Muscle of leg (tissue), 16 donors: ENCODE measurements around the gene GPR42. TPM values are rescaled to one million over a fixed set of nuclear protein-coding genes. Genes with fewer than 3 reads are reported as not detected.

Source experiments
- DNase-seq: peaks from one replicate; pipeline ENCODE4 v3.0.0; 2013
- H3K27ac ChIP-seq: one replicate; pipeline ENCODE4 v1.5.1; 2013; ENCODE audit warnings: mild to moderate bottlenecking, low read length, control low read depth
- H3K27me3 ChIP-seq: one replicate; pipeline ENCODE4 v1.6.1; 2013; ENCODE audit warnings: low read length; ENCODE audit not compliant: control insufficient read depth, insufficient read depth
- H3K36me3 ChIP-seq: one replicate; pipeline ENCODE4 v1.6.1; 2013; ENCODE audit warnings: low read length; ENCODE audit not compliant: control insufficient read depth, insufficient read depth
- H3K4me1 ChIP-seq: one replicate; pipeline ENCODE4 v1.6.1; 2013; ENCODE audit warnings: low read length; ENCODE audit not compliant: control insufficient read depth, insufficient read depth
- H3K4me3 ChIP-seq: one replicate; pipeline ENCODE4 v1.5.1; 2013; ENCODE audit warnings: low read length, control low read depth
- H3K9me3 ChIP-seq: replicated peaks from 2 replicates; pipeline ENCODE4 v1.6.1; 2013; ENCODE audit warnings: low read depth, low read length; ENCODE audit not compliant: control insufficient read depth
- WGBS: methylation state at CpG from one replicate; pipeline ENCODE4 v1.1.5; 2013; ENCODE audit warnings: missing lambda C conversion rate; ENCODE audit not compliant: insufficient coverage; 5-methylcytosine and 5-hydroxymethylcytosine counted together
- long read RNA-seq, 11 donors: transcript quantifications; one replicate each; lab custom pipeline, GENCODE V29; 2026
- polyA plus RNA-seq, 8 donors: library from polyadenylated mRNA; unstranded; fragments of 120-200 nt; gene quantifications; one replicate each; pipeline versions ENCODE4 v1.2.1 to v1.2.3, GENCODE V29; 2013; ENCODE audit warnings: inconsistent platforms in 1 of 8, low replicate concordance in 1 of 8; ENCODE audit not compliant: insufficient read length in 8 of 8, insufficient read depth in 1 of 8
- total RNA-seq: library from RNA; stranded (reverse); fragments of 120-200 nt; gene quantifications from one replicate; pipeline ENCODE4 v1.2.4, GENCODE V29; 2013

Gene GPR42, protein sequence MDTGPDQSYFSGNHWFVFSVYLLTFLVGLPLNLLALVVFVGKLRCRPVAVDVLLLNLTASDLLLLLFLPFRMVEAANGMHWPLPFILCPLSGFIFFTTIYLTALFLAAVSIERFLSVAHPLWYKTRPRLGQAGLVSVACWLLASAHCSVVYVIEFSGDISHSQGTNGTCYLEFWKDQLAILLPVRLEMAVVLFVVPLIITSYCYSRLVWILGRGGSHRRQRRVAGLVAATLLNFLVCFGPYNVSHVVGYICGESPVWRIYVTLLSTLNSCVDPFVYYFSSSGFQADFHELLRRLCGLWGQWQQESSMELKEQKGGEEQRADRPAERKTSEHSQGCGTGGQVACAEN
- total RNA-seq: not detected
- polyA plus RNA-seq: under 1 TPM in 1 of 8 donors, not detected in 7; 0.15 TPM
- long read RNA-seq, donor 1: 0 reads
- long read RNA-seq, donor 2: 0 reads
- long read RNA-seq, donor 3: 0 reads
- long read RNA-seq, donor 4: 0 reads
- long read RNA-seq, donor 5: 0 reads
- long read RNA-seq, donor 6: 0 reads
- long read RNA-seq, donor 7: 0 reads
- long read RNA-seq, donor 8: 0 reads
- long read RNA-seq, donor 9: 0 reads
- long read RNA-seq, donor 10: 0 reads
- long read RNA-seq, donor 11: 0 reads

DNA sequence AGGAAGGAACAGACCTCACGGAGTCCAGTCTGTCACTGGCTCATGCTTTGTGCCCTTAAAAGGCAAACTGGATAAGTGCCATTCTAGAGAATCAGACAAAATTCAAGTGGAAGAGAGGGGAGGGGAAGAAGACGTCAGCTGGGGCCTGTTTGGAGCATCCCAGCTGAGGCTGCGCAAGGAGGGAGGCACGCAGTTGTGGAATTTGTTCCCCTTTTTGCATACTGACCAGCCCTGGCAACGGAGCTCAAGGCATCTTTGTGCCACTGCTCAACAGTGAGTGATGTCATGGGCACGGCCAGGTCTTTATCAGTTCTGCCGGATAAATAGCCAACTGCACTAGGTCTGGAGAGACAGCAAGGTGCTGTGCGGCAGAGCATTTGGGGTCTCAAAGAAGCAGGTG lies at the start of gene GPR42:
GPR42 (plus strand) TSS at position 347 of the 400 bp plus-strand sequence. CDS start 292 bp downstream, outside the sequence.
- Histone ChIP-seq H3K27me3 (peaks cover under 1% of the 10 kb centered on the region), H3K9me3 (peaks cover 2% of the 10 kb centered on the region), H3K4me3 (no peak within 1 kb of the TSS), H3K36me3 (no peaks in the 10 kb centered on the region), H3K4me1 (no peaks in the 10 kb centered on the region), H3K27ac (no peak within 1 kb of the TSS)
- no CpG with 5 or more reads among the region's 8 CpGs for WGBS
- no peak for DNase-seq

DNA sequence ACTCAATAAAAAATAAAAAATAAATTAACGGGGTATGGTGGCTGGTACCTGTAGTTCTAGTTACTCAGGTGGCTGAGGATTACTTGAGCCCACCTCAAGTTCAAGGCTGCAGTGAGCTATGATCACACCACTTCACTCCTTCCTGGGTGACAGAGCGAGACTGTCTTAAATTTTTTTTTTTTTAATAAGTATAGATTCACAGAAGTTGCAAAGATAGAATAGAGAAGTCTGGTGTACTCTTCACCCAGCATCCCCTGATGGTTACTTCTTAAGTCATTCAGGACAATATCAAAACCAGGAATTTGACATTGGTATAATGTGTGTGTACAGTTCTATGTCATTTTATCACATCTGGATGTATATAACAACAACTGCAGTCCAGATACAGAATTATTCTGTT lies 49.6 kb upstream of the GPR42 start:
- no peak for DNase-seq
- Histone ChIP-seq H3K36me3 (no peaks in the 10 kb centered on the region), H3K4me1 (peaks cover 8% of the 10 kb centered on the region), H3K9me3 (peaks cover 3% of the 10 kb centered on the region), H3K4me3 (no peak overlapping the region), H3K27me3 (no peaks in the 10 kb centered on the region), H3K27ac (no peak overlapping the region)
- no CpG with 5 or more reads among the region's 2 CpGs for WGBS

DNA sequence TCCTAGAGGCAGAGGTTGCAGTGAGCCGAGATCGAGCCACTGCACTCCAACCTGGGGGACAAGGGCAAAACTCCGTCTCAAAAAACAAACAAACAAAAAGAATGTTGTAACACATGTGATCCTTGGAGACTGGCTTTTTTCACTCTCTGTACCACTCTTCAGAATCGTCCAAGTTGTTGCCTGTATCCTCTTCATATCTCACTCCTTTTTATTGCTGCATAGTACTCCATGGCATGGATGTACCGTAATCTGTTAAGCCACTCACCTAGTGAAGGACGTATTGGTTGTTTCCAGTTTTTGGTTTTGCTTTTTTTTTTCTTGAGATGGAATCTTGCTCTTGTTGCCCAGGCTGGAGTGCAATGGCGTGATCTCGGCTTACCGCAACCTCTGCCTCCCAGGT lies 48.9 kb upstream of the GPR42 start:
- Histone ChIP-seq H3K4me3 (no peak overlapping the region), H3K27me3 (peaks cover 3% of the 10 kb centered on the region), H3K9me3 (peaks cover 3% of the 10 kb centered on the region), H3K4me1 (peaks cover 8% of the 10 kb centered on the region), H3K27ac (no peak overlapping the region), H3K36me3 (no peaks in the 10 kb centered on the region)
- WGBS: 92% methylated on average over 4 of the region's 9 CpGs
- DNase-seq: no peak

GRCh38 chr19:35327642-35328041 lies 43.2 kb upstream of the GPR42 start:
- Histone ChIP-seq H3K27ac (no peak overlapping the region), H3K4me1 (no peaks in the 10 kb centered on the region), H3K4me3 (no peak overlapping the region), H3K36me3 (no peaks in the 10 kb centered on the region), H3K9me3 (no peaks in the 10 kb centered on the region), H3K27me3 (peaks cover 4% of the 10 kb centered on the region)
- DNase-seq: no peak
- WGBS: no CpG with 5 or more reads among the region's 4 CpGs

GRCh38 chr19:35328851-35329285 lies 42.0 kb upstream of the GPR42 start, which contains the start of gene CD22:
Gene CD22, plus strand, starts transcription at chr19:35329187. Its CDS starts 2,854 bp downstream, at chr19:35332041.
- H3K4me3 ChIP-seq: no peak within 1 kb of the TSS
- H3K27ac ChIP-seq: no peak within 1 kb of the TSS
- no peak for DNase-seq
- no peaks in the 10 kb centered on the region for H3K4me1 ChIP-seq
- H3K27me3 ChIP-seq: peaks cover 4% of the 10 kb centered on the region
- 57% methylated on average over 4 of the region's 12 CpGs for WGBS
- H3K9me3 ChIP-seq: no peaks in the 10 kb centered on the region
- H3K36me3 ChIP-seq: no peaks in the 10 kb centered on the region

DNA sequence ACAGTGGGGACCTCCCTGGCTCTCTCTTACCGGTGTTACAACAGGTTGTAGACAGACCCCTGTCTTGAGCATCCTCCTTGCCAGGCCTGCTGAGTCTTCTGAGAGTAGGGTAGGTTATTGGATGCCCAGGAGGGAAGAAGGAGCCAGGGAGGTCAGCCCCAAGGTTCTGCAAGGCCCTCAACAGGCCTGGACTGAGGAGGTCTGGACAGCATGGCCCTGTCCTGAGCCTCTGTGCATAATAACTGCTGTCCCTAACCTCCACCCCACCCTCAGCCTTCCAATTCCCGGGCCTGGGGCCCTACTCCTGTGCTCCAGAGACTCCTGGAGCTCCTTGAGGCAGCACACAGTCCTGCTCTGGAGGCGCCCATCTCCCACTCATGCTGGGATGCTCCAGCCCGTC lies 41.5 kb upstream of the GPR42 start:
- peaks cover 4% of the 10 kb centered on the region for H3K27me3 ChIP-seq
- H3K27ac ChIP-seq: no peak overlapping the region
- no peaks in the 10 kb centered on the region for H3K36me3 ChIP-seq
- no peak for DNase-seq
- no peaks in the 10 kb centered on the region for H3K4me1 ChIP-seq
- no peak overlapping the region for H3K4me3 ChIP-seq
- no peaks in the 10 kb centered on the region for H3K9me3 ChIP-seq
- 48% methylated on average over 2 of the region's 4 CpGs for WGBS

GRCh38 chr19:35330475-35330874 lies 40.4 kb upstream of the GPR42 start:
- no CpG with 5 or more reads among the region's 7 CpGs for WGBS
- no peak overlapping the region for H3K27ac ChIP-seq
- peaks cover 4% of the 10 kb centered on the region for H3K27me3 ChIP-seq

DNA sequence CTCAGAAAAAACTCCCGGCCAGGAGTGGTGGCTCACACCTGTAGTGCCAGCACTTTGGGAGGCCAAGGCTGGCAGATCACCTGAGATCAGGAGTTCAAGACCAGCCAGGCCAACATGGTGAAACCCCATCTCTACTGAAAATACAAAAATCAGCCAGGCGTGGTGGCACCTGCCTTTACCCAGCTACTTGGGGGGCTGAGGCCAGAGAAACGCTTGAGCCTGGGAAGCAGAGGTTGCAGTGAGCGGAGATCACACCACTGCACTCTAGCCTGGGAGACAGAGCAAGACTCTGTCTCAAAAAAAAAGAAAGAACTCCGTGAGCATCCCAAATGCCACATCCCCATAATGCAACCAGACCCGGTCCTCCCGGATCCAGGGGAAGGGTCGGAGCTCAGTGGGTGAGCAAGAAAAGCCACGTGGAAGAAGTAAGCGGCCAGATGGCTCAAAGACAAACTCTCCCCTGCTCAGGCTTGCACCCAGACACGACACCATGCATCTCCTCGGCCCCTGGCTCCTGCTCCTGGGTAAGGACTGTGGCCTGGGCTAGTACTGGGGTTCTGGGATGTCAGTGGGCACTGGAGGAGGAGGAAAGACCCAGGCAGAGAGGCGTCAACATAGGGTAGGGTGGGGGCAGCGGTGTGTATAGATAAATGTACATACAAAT lies 39.2 kb upstream of the GPR42 start:
- no peak overlapping the region for H3K4me3 ChIP-seq
- WGBS: 90% methylated on average over 4 of the region's 14 CpGs
- no peaks in the 10 kb centered on the region for H3K36me3 ChIP-seq
- no peak for DNase-seq
- H3K27ac ChIP-seq: no peak overlapping the region
- no peaks in the 10 kb centered on the region for H3K4me1 ChIP-seq
- H3K9me3 ChIP-seq: no peaks in the 10 kb centered on the region
- peaks cover 4% of the 10 kb centered on the region for H3K27me3 ChIP-seq

More at GRCh38 chr19:35330475-35330874, 40.4 kb upstream of the GPR42 start:
- no peaks in the 10 kb centered on the region for H3K9me3 ChIP-seq
- no peak for DNase-seq
- H3K4me3 ChIP-seq: no peak overlapping the region
- H3K4me1 ChIP-seq: no peaks in the 10 kb centered on the region
- H3K36me3 ChIP-seq: no peaks in the 10 kb centered on the region

GRCh38 chr19:35332817-35333216 lies 38.1 kb upstream of the GPR42 start:
- no peak overlapping the region for H3K27ac ChIP-seq
- H3K27me3 ChIP-seq: no peaks in the 10 kb centered on the region
- no peaks in the 10 kb centered on the region for H3K9me3 ChIP-seq
- WGBS: 56% methylated on average over 12 of the region's 12 CpGs
- H3K36me3 ChIP-seq: no peaks in the 10 kb centered on the region
- H3K4me3 ChIP-seq: no peak overlapping the region
- H3K4me1 ChIP-seq: no peaks in the 10 kb centered on the region
- no peak for DNase-seq

DNA sequence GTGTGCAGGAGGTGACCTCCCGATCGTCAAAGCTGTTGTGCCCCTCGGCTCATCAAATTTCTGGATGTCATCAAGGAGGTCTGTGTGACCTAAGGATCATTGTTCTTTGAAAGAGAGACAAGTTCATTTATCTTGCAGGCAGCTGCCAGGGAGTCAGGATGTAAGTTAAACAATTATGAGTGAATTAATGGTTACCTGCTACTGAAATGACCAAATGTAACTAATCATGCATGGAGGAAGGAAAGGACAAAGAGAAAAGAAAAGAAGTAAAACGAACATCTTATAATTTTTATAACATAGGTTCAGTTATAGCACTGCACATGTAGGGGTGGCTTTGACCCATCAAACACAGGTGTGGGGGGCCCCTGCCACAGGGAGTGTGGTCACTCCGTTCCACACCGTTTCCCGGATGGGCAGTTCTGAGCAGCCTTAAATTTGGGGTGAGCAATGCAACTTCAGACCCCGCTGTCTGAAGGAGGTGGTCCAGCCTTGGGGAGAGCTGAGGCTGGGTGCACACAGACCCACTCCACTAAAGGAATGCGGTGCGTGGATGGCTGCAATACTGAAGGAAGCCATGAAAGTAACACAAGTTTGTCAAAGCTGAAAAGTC lies 36.6 kb upstream of the GPR42 start:
- Histone ChIP-seq H3K4me1 (no peaks in the 10 kb centered on the region), H3K9me3 (no peaks in the 10 kb centered on the region), H3K27me3 (no peaks in the 10 kb centered on the region), H3K4me3 (no peak overlapping the region), H3K36me3 (no peaks in the 10 kb centered on the region), H3K27ac (no peak overlapping the region)
- DNase-seq: no peak
- 89% methylated on average over 9 of the region's 10 CpGs for WGBS
